Stimulated activated CD8-positive, alpha-beta memory T cell treated with anti-CD3 and anti-CD28 coated beads, Interleukin-4, amount 100 ng/mL, for 24 hours (primary cell): ENCODE results near the gene C19orf38.

ENCODE experiments used
- DNase-seq: peaks from one replicate; pipeline ENCODE4 v3.0.0-alpha.2; 2020; ENCODE audit warnings: low read depth

The C19orf38 gene

GRCh38 chr19:10911579-10912363, 63.6 kb downstream of the C19orf38 start:
- DNase-seq, result no peak

DNA sequence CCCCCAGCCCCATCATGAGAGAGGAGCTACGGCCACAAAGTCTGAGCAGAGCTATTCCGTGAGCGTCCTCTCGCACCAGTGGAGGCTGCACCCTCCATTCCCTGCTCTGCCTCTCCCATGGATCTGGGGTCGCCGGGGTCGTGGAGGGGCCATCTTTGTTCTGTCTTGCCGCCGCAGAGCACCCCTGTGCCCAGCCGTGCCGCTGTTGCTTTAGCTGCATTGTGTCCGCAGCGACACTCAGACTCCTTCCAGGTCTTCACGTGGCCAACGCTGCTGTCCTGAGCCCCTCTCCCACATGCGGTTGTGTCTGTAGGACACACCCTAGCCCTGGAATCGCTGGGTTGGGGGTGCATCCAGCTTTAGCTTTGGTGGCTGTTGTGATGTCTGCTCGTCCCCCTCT, 64.4 kb downstream of the C19orf38 start:
- DNase-seq, result no peak

DNA sequence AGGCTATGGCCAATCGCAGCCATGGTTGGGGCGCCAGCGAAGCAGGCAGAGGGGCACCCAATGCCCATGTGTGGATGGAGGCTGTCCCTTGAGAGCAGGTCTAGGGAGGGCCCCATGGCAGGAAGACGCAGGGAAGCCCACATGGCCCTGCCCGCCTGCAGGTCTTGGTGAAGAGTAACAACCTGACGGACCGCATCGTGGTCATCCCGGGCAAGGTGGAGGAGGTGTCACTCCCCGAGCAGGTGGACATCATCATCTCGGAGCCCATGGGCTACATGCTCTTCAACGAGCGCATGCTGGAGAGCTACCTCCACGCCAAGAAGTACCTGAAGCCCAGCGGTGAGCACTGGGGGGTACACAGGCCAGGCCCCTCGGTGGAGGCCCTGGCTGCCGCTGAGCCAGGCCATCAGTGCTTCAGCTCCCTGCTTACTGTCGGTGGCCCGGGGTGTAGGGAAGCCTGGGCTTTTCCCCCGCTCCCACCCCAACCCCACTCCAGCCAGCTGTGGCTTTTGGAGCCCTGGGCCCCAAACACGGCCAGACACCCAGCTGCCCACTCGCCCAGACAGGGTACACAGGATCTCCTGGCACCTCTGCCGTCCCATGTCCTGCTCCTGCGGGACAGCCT, 65.6 kb downstream of the C19orf38 start:
- no peak for DNase-seq

DNA sequence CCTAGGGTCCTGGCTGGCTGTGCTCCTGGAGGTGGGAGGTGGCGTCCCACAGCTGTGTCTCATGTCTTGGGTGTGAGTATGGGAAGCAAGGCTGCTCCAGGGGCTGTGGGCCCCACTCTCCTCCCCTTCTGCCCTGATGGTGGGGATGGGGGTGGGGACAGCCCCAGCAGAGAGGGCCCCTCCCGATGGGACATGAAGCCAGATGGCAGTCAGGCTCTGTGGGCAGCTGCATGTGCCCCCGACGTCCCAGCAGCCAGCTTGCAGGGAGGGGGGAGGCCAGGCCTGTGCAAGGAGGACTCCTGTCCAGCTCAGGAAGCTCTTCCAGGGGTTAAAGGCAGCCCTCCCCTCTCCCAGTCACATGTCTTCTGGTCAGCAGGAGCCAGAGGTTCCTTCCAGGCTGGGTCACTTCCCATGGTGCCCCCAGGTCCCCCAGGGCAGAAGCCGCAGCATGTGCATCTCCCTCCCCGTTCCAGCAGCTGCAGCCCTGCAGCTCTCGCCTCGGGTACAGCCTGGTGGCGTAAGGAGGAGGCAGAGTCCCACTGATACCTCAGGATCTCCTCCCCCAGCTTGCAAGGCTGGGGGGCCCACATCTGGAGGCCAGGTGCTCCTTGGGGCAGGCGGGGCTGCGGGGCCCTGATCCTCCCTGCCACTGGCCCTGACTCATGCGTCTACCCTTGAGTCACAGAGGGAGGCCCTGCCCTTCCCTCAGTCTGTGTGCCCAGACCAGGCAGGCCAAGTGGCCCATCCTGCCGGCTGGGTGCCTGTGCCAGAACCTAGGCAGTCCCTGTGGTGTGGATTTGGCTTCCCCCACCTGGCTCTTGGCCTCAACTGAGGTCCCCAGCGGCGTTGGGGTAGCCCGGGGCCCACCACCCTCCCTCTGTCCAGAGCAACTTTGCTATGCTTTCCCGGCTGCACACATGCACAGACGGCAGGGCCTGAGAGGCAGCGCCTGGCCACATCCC, 67.2 kb downstream of the C19orf38 start:
- DNase-seq, result no peak

- no peak for DNase-seq
Observed at GRCh38 chr19:10916602-10917001, 68.4 kb downstream of the C19orf38 start.

DNA sequence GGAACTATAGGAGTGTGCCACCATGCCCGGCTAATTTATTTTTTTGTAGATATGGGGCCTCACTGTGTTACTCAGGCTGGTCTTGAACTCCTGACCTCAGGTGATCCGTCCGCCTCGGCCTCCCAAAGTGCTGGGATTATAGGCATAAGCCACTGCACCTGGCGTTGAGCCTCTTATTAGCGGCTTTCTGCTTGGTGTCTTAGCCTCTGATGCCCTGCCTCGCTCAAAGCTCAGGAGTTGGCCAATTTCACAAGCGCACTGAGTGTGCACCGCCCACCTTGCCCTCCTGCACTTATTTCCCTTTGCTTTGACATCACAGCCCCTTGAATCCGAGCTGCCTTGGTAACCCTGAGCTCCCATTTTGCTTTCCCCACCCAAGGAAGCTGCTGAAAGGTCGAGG, 70.1 kb downstream of the C19orf38 start:
- DNase-seq, result no peak
